ENCODE results near the gene TRAPPC3L.

TRAPPC3L gene

GRCh38 chr6:116542426-116542825 is 3.1 kb downstream of the TRAPPC3L start (continued):
- TF ChIP-seq CREB5 (CRISPR knock-in tag; IDR thresholded peaks at IDR 0.05; ENCODE audit: low read depth): no peak
- no peak for TF ChIP-seq GLIS3 (CRISPR knock-in tag; IDR thresholded peaks at IDR 0.05)
- no peak for TF ChIP-seq ZNF565 (CRISPR knock-in tag; conservative IDR thresholded peaks at IDR 0.05; ENCODE audit: low read depth)
- TF ChIP-seq ZNF8 (CRISPR knock-in tag; IDR thresholded peaks at IDR 0.05): no peak
- TF ChIP-seq ZFP30 (CRISPR knock-in tag; IDR thresholded peaks at IDR 0.05): no peak
- no peak for TF ChIP-seq TCF4 (CRISPR knock-in tag; IDR thresholded peaks at IDR 0.05; ENCODE audit: borderline replicate concordance)
- TF ChIP-seq ESRRG (CRISPR knock-in tag; IDR thresholded peaks at IDR 0.05): no peak
- no peak for TF ChIP-seq PPARA (CRISPR knock-in tag; IDR thresholded peaks at IDR 0.05; ENCODE audit: borderline replicate concordance)
- no peak for TF ChIP-seq SNAI2 (CRISPR knock-in tag; IDR thresholded peaks at IDR 0.05)

- no peak for TF ChIP-seq ARNTL (CRISPR knock-in tag; IDR thresholded peaks at IDR 0.05; ENCODE audit: borderline replicate concordance, low read depth)
- no peak for TF ChIP-seq OSR1 (CRISPR knock-in tag; IDR thresholded peaks at IDR 0.05)
- no peak for TF ChIP-seq TSHZ2 (CRISPR knock-in tag; IDR thresholded peaks at IDR 0.05)
- TF ChIP-seq TCF4 (CRISPR knock-in tag; IDR thresholded peaks at IDR 0.05; ENCODE audit: borderline replicate concordance): no peak
- TF ChIP-seq ZFP30 (CRISPR knock-in tag; IDR thresholded peaks at IDR 0.05): no peak
- TF ChIP-seq ZFP3 (CRISPR knock-in tag; IDR thresholded peaks at IDR 0.05): no peak
- no peak for TF ChIP-seq BACH2 (CRISPR knock-in tag; IDR thresholded peaks at IDR 0.05; ENCODE audit: borderline replicate concordance)
- no peak for TF ChIP-seq ZC3H10 (CRISPR knock-in tag; IDR thresholded peaks at IDR 0.05)
- TF ChIP-seq, protein P1, sequence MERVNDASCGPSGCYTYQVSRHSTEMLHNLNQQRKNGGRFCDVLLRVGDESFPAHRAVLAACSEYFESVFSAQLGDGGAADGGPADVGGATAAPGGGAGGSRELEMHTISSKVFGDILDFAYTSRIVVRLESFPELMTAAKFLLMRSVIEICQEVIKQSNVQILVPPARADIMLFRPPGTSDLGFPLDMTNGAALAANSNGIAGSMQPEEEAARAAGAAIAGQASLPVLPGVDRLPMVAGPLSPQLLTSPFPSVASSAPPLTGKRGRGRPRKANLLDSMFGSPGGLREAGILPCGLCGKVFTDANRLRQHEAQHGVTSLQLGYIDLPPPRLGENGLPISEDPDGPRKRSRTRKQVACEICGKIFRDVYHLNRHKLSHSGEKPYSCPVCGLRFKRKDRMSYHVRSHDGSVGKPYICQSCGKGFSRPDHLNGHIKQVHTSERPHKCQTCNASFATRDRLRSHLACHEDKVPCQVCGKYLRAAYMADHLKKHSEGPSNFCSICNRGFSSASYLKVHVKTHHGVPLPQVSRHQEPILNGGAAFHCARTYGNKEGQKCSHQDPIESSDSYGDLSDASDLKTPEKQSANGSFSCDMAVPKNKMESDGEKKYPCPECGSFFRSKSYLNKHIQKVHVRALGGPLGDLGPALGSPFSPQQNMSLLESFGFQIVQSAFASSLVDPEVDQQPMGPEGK (CRISPR knock-in tag; IDR thresholded peaks at IDR 0.05; ENCODE audit: borderline replicate concordance): no peak
- TF ChIP-seq GLIS3 (CRISPR knock-in tag; IDR thresholded peaks at IDR 0.05): no peak
- peak; percentile 84 for ATAC-seq
Measured at GRCh38 chr6:116536216-116536621, 9.3 kb downstream of the TRAPPC3L start.

DNA sequence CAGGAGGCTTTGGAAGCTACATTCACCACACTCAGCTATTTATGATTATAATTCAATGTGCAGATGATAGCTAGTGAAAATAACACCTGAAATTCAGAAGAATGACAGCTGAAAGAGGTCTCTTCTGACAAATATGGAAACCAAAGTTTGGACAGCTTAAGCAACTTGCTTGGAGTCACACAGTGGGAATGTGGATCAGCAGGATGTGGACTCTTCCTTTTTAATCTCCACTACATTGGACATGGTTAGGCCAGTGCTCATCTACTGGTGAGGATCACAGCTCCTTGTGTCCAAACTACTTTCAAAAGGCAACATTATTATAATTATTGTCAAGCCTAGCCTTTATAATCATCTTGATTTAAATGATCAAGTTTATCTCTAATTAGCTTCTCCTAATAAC is 10.4 kb downstream of the TRAPPC3L start:
- TF ChIP-seq RARB (CRISPR knock-in tag; IDR thresholded peaks at IDR 0.05) (no peak), ZNF70 (CRISPR knock-in tag; IDR thresholded peaks at IDR 0.05) (no peak), ZC3H10 (CRISPR knock-in tag; IDR thresholded peaks at IDR 0.05) (no peak), BACH2 (CRISPR knock-in tag; IDR thresholded peaks at IDR 0.05; ENCODE audit: borderline replicate concordance) (no peak), PPARA (CRISPR knock-in tag; IDR thresholded peaks at IDR 0.05; ENCODE audit: borderline replicate concordance) (no peak), ZFP3 (CRISPR knock-in tag; IDR thresholded peaks at IDR 0.05) (no peak), ESRRG (CRISPR knock-in tag; IDR thresholded peaks at IDR 0.05) (no peak), CREB5 (CRISPR knock-in tag; IDR thresholded peaks at IDR 0.05; ENCODE audit: low read depth) (no peak), CSRNP3 (CRISPR knock-in tag; IDR thresholded peaks at IDR 0.05) (no peak), SNAI2 (CRISPR knock-in tag; IDR thresholded peaks at IDR 0.05) (no peak), ZFP30 (CRISPR knock-in tag; IDR thresholded peaks at IDR 0.05) (no peak)
- TF ChIP-seq, protein P1 (CRISPR knock-in tag; IDR thresholded peaks at IDR 0.05; ENCODE audit: borderline replicate concordance): no peak
- no peak for ATAC-seq
